ENCODE measurements around the gene CCNG2.

Gene CCNG2

GRCh38 chr4:77147079-77147782, 9.8 kb upstream of the CCNG2 start:
- H3K4me1 ChIP-seq (ENCODE audit: insufficient read depth, low read length): peaks cover 13% of the 10 kb centered on the region
- H3K9ac ChIP-seq (ENCODE audit: low read depth, low read length): no peak overlapping the region
- H3K4me3 ChIP-seq (ENCODE audit: low read length): no peak overlapping the region
- H3K27ac ChIP-seq (ENCODE audit: low read depth, low read length): no peak overlapping the region
- H3K36me3 ChIP-seq (ENCODE audit: insufficient read depth, low read length): no peaks in the 10 kb centered on the region
- 92% methylated on average over 4 of the region's 5 CpGs for WGBS
- H3K9me3 ChIP-seq (ENCODE audit: insufficient read depth, low read depth, low read length): no peaks in the 10 kb centered on the region
- no peaks in the 10 kb centered on the region for H3K27me3 ChIP-seq (ENCODE audit: insufficient read depth, low read length)

DNA sequence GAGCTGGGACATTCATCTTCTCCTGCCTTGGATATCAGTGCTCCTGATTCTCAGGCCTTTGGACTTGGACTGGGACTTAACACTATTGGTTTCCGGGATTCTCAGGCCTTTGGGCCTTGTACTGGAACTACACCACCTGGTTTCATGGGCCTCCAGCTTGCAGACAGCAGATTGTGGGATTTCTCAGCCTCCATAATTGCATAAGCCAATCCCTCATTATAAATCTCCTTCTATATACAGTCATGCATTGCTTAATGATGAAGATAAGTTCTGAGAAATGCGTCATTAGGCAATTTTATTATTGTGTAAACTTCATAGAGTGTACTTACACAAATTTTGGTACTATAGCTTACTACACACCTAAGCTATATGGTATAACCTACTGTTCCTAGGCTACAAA, 8.9 kb upstream of the CCNG2 start:
- no peak overlapping the region for H3K4me3 ChIP-seq (ENCODE audit: low read length)
- H3K9ac ChIP-seq (ENCODE audit: low read depth, low read length): no peak overlapping the region
- H3K27me3 ChIP-seq (ENCODE audit: insufficient read depth, low read length): no peaks in the 10 kb centered on the region
- 89% methylated on average over 1 of the region's 2 CpGs for WGBS
- H3K9me3 ChIP-seq (ENCODE audit: insufficient read depth, low read depth, low read length): no peaks in the 10 kb centered on the region
- H3K27ac ChIP-seq (ENCODE audit: low read depth, low read length): no peak overlapping the region
- H3K4me1 ChIP-seq (ENCODE audit: insufficient read depth, low read length): peaks cover 18% of the 10 kb centered on the region
- no peaks in the 10 kb centered on the region for H3K36me3 ChIP-seq (ENCODE audit: insufficient read depth, low read length)

DNA sequence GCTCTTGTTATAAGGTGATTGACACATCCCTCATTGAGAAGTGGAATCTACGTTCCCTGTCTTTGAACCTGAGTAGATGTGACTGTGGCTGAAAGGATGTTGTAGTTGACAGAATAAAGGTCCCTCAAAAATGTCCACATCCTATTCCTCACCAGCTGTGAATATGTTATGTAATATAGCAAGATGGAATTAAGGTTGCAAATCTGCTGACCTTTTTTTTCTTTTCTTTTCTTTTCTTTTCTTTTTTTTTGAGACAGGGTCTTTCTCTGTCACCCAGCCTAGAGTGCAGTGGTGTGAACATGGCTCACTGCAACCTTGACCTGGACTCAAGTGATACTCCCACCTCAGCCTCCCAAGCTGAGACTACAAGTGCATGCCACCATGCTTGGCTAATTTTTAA, 7.2 kb upstream of the CCNG2 start:
- Histone ChIP-seq H3K9ac (ENCODE audit: low read depth, low read length) (no peak overlapping the region), H3K4me1 (ENCODE audit: insufficient read depth, low read length) (peaks cover 33% of the 10 kb centered on the region), H3K4me3 (ENCODE audit: low read length) (no peak overlapping the region), H3K36me3 (ENCODE audit: insufficient read depth, low read length) (no peaks in the 10 kb centered on the region), H3K27ac (ENCODE audit: low read depth, low read length) (no peak overlapping the region), H3K9me3 (ENCODE audit: insufficient read depth, low read depth, low read length) (no peaks in the 10 kb centered on the region), H3K27me3 (ENCODE audit: insufficient read depth, low read length) (no peaks in the 10 kb centered on the region)
- WGBS: 78% methylated on average over 1 of the region's 1 CpG

- no peak overlapping the region for H3K9ac ChIP-seq (ENCODE audit: low read depth, low read length)
- 91% methylated on average over 5 of the region's 6 CpGs for WGBS
- H3K27ac ChIP-seq (ENCODE audit: low read depth, low read length): no peak overlapping the region
These were observed 5.8 kb upstream of the CCNG2 start for GRCh38 chr4:77151241-77151640.

DNA sequence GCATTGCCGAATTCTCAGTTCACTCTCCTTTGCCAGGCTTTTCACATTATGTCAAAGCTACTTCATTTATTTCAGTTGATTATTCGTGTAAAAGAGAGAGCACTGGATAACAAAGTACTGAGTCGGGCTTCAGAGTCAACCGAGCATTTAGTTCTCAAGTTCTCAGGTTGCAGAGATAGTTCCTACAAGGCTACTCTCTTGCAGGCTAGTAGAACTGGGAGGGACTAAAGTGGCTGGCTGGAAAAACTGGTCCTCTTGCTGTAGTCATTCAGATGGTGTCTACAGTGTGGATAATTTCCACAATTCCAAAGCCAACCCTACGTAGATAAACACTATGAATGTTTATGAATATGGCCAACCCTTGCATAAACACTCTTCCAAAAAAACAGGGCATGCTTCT, 4.6 kb upstream of the CCNG2 start:
- WGBS: 34% methylated on average over 4 of the region's 5 CpGs
- Histone ChIP-seq H3K9me3 (ENCODE audit: insufficient read depth, low read depth, low read length) (no peaks in the 10 kb centered on the region), H3K4me1 (ENCODE audit: insufficient read depth, low read length) (peaks cover 34% of the 10 kb centered on the region), H3K4me3 (ENCODE audit: low read length) (no peak overlapping the region), H3K9ac (ENCODE audit: low read depth, low read length) (no peak overlapping the region), H3K36me3 (ENCODE audit: insufficient read depth, low read length) (no peaks in the 10 kb centered on the region), H3K27ac (ENCODE audit: low read depth, low read length) (no peak overlapping the region), H3K27me3 (ENCODE audit: insufficient read depth, low read length) (no peaks in the 10 kb centered on the region)

More at GRCh38 chr4:77151241-77151640, 5.8 kb upstream of the CCNG2 start:
- Histone ChIP-seq H3K27me3 (ENCODE audit: insufficient read depth, low read length) (no peaks in the 10 kb centered on the region), H3K4me1 (ENCODE audit: insufficient read depth, low read length) (peaks cover 40% of the 10 kb centered on the region), H3K36me3 (ENCODE audit: insufficient read depth, low read length) (no peaks in the 10 kb centered on the region), H3K9me3 (ENCODE audit: insufficient read depth, low read depth, low read length) (no peaks in the 10 kb centered on the region), H3K4me3 (ENCODE audit: low read length) (no peak overlapping the region)

- Histone ChIP-seq H3K27me3 (ENCODE audit: insufficient read depth, low read length) (no peaks in the 10 kb centered on the region), H3K36me3 (ENCODE audit: insufficient read depth, low read length) (no peaks in the 10 kb centered on the region), H3K27ac (ENCODE audit: low read depth, low read length) (no peak overlapping the region), H3K4me3 (ENCODE audit: low read length) (no peak overlapping the region), H3K9me3 (ENCODE audit: insufficient read depth, low read depth, low read length) (no peaks in the 10 kb centered on the region), H3K4me1 (ENCODE audit: insufficient read depth, low read length) (peaks cover 34% of the 10 kb centered on the region), H3K9ac (ENCODE audit: low read depth, low read length) (no peak overlapping the region)
- 76% methylated on average over 3 of the region's 3 CpGs for WGBS
These were observed 4.0 kb upstream of the CCNG2 start for GRCh38 chr4:77153006-77153405.

- Histone ChIP-seq H3K4me3 (ENCODE audit: low read length) (no peak overlapping the region), H3K9ac (ENCODE audit: low read depth, low read length) (no peak overlapping the region), H3K27ac (ENCODE audit: low read depth, low read length) (no peak overlapping the region), H3K36me3 (ENCODE audit: insufficient read depth, low read length) (peaks cover 6% of the 10 kb centered on the region), H3K27me3 (ENCODE audit: insufficient read depth, low read length) (no peaks in the 10 kb centered on the region), H3K4me1 (ENCODE audit: insufficient read depth, low read length) (peaks cover 36% of the 10 kb centered on the region), H3K9me3 (ENCODE audit: insufficient read depth, low read depth, low read length) (no peaks in the 10 kb centered on the region)
These were observed 2.9 kb upstream of the CCNG2 start for GRCh38 chr4:77154065-77154464.

DNA sequence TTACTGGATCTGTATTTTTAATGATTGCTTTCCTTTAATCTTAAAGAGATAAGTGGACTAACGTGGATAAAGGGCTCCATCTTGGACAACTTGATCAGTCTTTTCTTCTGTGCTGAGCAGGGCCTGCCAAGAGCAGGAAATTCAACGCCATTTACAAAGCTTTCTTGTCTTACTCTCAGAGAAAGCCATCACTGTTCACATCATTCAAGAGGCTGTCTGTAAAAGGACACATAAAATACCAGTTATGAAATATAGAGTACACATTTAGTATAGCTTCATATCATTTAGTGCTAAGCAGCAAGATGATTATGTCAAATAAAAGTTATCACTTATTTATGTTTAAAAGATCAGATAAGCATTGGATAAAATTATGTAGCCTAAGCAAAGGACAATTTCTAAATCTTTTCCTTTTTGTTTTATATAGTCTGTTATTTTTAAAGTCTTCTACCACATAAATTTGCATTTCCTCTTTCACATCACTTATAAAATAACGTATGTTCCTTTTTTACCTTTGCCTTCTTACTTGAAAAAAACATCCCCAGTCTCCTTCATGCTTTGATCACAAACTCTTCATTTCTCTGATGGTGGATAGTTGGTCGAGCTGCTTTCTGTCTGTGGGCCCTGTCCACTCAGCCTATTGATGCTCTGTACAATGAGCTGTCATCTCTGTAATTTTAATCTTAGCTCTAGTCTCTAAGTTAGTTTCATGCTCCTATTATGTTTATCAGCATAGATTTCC, 2.1 kb upstream of the CCNG2 start:
- Histone ChIP-seq H3K9me3 (ENCODE audit: insufficient read depth, low read depth, low read length) (no peaks in the 10 kb centered on the region), H3K27ac (ENCODE audit: low read depth, low read length) (no peak overlapping the region), H3K36me3 (ENCODE audit: insufficient read depth, low read length) (peaks cover 14% of the 10 kb centered on the region), H3K9ac (ENCODE audit: low read depth, low read length) (no peak overlapping the region), H3K4me3 (ENCODE audit: low read length) (no peak overlapping the region), H3K27me3 (ENCODE audit: insufficient read depth, low read length) (no peaks in the 10 kb centered on the region), H3K4me1 (ENCODE audit: insufficient read depth, low read length) (peaks cover 37% of the 10 kb centered on the region)
- WGBS: 77% methylated on average over 4 of the region's 4 CpGs

- peak overlapping the region; percentile 70 for H3K4me3 ChIP-seq (ENCODE audit: low read length)
- peaks cover 37% of the 10 kb centered on the region for H3K4me1 ChIP-seq (ENCODE audit: insufficient read depth, low read length)
- peak overlapping the region; percentile 56 for H3K9ac ChIP-seq (ENCODE audit: low read depth, low read length)
- 6% methylated on average over 11 of the region's 15 CpGs for WGBS
- H3K9me3 ChIP-seq (ENCODE audit: insufficient read depth, low read depth, low read length): no peaks in the 10 kb centered on the region
- peaks cover 23% of the 10 kb centered on the region for H3K36me3 ChIP-seq (ENCODE audit: insufficient read depth, low read length)
- H3K27ac ChIP-seq (ENCODE audit: low read depth, low read length): peak overlapping the region; percentile 60
- H3K27me3 ChIP-seq (ENCODE audit: insufficient read depth, low read length): no peaks in the 10 kb centered on the region
These were observed 1.2 kb upstream of the CCNG2 start for GRCh38 chr4:77155631-77156452.

- H3K27ac ChIP-seq (ENCODE audit: low read depth, low read length): peak overlapping the region; percentile 100
- WGBS: under 1% methylated on average over 17 of the region's 17 CpGs
These were observed 485 bp upstream of the CCNG2 start for GRCh38 chr4:77156533-77156911.

GRCh38 chr4:77157859-77158486, 966 bp downstream of the CCNG2 start:
- Histone ChIP-seq H3K9me3 (ENCODE audit: insufficient read depth, low read depth, low read length) (no peaks in the 10 kb centered on the region), H3K27ac (ENCODE audit: low read depth, low read length) (peak overlapping the region; percentile 100), H3K27me3 (ENCODE audit: insufficient read depth, low read length) (no peaks in the 10 kb centered on the region), H3K9ac (ENCODE audit: low read depth, low read length) (peak overlapping the region; percentile 96), H3K4me1 (ENCODE audit: insufficient read depth, low read length) (peaks cover 30% of the 10 kb centered on the region), H3K4me3 (ENCODE audit: low read length) (peak overlapping the region; percentile 70), H3K36me3 (ENCODE audit: insufficient read depth, low read length) (peaks cover 45% of the 10 kb centered on the region)
- WGBS: under 1% methylated on average over 51 of the region's 53 CpGs

More at GRCh38 chr4:77156533-77156911, 485 bp upstream of the CCNG2 start:
- peaks cover 37% of the 10 kb centered on the region for H3K4me1 ChIP-seq (ENCODE audit: insufficient read depth, low read length)
- peak overlapping the region; percentile 96 for H3K9ac ChIP-seq (ENCODE audit: low read depth, low read length)
- H3K36me3 ChIP-seq (ENCODE audit: insufficient read depth, low read length): peaks cover 30% of the 10 kb centered on the region
- no peaks in the 10 kb centered on the region for H3K9me3 ChIP-seq (ENCODE audit: insufficient read depth, low read depth, low read length)
- H3K4me3 ChIP-seq (ENCODE audit: low read length): peak overlapping the region; percentile 70
- H3K27me3 ChIP-seq (ENCODE audit: insufficient read depth, low read length): no peaks in the 10 kb centered on the region

All from HUES64 (cell line).